ENCODE measurements around the gene SMCO3. TPM values are rescaled to one million over a fixed set of nuclear protein-coding genes. Genes with fewer than 3 reads are reported as not detected.

Gene SMCO3
- total RNA-seq, 2 donors from 2014 or later, result 0.57 to 1.4 TPM

DNA sequence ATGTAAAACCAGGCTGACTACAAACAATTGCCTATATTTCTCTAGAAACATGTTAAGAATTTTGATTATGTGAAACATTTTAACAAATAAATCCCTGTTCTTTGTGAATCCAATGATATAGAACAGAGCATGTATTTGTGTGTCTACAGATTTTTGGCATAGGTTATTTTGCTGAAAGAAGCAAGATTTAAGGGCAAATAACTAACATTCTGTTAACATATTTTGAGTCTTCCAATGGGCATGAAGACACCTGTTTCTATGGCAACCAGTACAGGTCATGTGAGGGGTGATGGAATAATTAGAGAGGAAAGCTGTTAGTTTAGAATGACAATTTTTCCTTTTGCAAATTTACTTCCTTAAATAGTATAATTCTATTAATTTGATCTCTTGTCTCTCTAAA lies 20.5 kb upstream of the SMCO3 start:
- intact Hi-C loops (cut with DNase I), result no loop called here

GRCh38 chr12:14833952-14834351 lies 20.0 kb upstream of the SMCO3 start:
- no peak for DNase-seq (ENCODE audit: low spot score)
- intact Hi-C loops (cut with DNase I), result no loop called here

More for the DNA sequence above, 20.5 kb upstream of the SMCO3 start:
- DNase-seq (ENCODE audit: low spot score), result no peak

DNA sequence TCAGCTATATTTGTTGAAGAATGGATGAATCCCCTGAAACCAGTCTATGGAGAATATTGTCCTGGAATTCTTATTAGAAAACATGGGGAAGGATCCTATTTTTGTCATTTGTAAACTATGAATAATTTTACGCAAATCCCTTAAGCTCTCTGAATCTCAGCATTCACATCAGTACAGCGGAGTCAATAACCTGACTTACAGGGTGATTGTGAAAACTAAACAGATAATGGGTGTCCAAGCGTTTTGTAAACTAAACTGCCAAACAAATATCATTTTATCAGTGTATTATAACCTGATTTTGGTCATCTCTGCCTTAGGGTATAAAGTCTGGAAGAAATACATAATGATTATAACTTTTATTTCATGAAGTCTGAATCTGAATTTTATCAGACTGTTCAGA lies 19.4 kb upstream of the SMCO3 start:
- intact Hi-C loops (cut with DNase I), result no loop called here
- no peak for DNase-seq (ENCODE audit: low spot score)

GRCh38 chr12:14828892-14829291 lies 14.9 kb upstream of the SMCO3 start:
- DNase-seq (ENCODE audit: low spot score), result no peak
- intact Hi-C loops (cut with DNase I), result no loop called here

- no peak for DNase-seq (ENCODE audit: low spot score)
- intact Hi-C loops (cut with DNase I), result no loop called here
Observed at GRCh38 chr12:14827043-14827442, 13.1 kb upstream of the SMCO3 start.

DNA sequence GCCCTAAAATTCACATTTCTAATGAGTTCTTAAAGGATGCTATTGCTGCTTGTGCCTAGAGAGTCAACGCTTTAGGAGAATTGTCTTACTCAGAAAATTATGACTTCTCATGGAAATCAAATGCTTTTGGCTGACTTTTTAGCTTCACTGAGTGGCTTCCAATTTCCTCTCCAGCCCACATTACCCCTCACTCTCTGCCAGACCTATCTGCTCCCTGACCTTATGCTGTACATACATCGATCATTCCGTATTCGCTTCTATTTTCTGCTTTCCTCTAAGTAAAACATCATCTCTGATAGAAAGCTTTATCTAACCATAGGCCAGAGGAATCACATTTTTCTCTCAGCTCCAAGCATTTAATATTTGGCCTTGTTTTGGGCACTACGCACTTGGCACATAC lies 12.5 kb upstream of the SMCO3 start:
- intact Hi-C loops (cut with DNase I), result no loop called here
- no peak for DNase-seq (ENCODE audit: low spot score)

GRCh38 chr12:14825256-14825655 lies 11.3 kb upstream of the SMCO3 start:
- intact Hi-C loops (cut with DNase I), result no loop called here
- DNase-seq (ENCODE audit: low spot score), result no peak

DNA sequence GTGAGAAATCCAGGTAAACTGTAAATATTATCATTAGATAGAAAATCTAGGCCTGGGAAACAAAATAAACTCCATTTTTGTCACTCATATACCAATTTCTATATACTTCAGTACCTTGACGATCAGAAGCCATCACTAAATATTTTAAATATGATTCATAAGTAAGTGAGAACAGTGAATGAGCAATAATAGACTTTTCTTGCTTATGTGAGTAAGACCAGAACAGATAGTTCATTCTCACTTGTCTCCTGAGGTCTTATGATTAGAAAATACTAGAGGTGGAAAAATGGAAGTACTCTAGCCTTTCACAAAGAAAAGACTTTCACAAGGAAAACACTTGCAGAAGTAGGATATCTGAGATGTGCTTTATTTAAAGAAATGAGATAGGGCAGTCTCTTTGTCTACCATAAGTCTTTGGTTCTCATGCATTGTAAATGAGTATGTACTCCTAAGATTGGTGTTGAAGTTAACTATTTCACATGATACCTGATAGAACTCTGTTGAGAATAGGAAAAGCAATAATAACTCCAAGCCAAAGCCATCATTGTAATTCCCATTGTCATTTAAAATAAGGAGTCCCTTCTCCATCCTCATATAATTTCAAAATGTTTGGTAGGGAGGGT lies 10.1 kb upstream of the SMCO3 start:
- no peak for DNase-seq (ENCODE audit: low spot score)
- intact Hi-C loops (cut with DNase I), result no loop called here

DNA sequence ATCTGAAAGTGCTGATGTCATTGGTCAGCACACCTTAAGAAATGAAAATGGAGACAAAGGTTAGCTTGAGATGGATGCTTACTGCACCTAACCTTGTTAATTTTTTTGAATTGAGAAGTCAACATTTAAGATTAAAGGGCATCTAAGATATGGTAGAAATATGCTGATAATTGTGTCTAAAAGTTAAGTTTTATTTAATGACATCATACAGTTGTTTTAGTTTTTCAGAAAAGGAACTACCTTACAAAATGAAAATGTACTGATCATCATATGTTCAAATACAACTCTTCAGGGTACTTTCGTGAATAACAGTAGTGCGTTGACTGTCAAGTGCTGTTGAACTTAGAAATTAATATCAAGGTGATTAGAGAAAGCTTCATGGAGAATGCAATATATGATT lies 2.5 kb downstream of the SMCO3 start:
- DNase-seq (ENCODE audit: low spot score), result no peak

GRCh38 chr12:14810953-14811483 lies 3.0 kb downstream of the SMCO3 start:
- intact Hi-C loops (cut with DNase I), result no loop called here
- DNase-seq (ENCODE audit: low spot score), result no peak

More for the DNA sequence above, 2.5 kb downstream of the SMCO3 start:
- intact Hi-C loops (cut with DNase I), result no loop called here

DNA sequence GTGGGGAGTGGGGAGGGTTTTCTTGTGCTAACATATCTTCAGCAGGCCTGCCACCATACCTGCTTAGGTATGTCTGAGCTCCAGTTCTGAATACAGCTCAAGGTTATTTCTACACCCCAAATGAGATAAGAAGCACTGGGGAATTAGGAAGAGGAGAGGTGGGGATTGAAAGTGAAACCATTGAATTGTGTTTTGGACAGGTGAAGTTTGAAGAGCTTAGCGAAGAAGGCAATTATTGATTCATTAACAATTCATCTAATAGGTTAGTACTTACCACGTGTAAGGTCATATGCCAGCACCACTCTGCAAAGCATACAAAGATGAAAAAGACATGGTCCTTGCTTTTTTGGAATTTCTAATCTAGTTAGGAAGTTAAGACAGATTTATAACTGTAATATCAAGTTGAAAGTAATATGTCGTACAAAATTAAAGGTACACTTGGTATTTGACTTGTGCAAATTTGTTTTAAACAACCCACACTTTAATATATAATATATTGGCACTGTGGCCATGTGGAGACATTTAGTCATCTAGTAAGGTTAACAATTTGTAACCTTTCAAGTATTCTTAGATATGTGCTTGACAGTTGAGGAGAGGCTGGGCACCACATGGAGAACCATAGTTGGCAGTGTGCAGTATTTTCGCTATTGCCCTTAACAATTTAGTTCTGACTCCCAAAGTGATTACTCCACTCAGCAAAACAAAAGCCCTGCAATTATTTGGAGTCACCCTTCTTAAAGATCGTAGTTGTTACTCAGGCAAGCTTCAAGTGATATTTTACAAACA lies 3.6 kb downstream of the SMCO3 start:
- DNase-seq (ENCODE audit: low spot score), result no peak
- intact Hi-C loops (cut with DNase I), result no loop called here

DNA sequence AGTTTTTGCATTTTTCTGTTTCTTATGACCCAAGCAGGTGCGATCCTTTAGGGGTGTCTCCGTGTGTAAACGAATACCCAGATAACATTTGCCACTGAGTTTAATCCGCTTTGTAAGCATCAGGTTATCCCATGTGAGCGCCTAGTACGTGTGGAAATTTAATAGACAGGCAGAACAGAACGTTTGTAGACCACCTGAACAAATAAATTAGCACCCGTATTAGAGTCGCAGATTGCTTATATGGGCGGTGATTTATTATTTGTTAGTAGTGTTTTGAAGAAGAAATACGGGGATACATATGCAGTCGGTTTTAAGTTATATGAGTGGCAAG lies 10.2 kb downstream of the SMCO3 start:
- intact Hi-C loops (cut with DNase I), result no loop called here

GRCh38 chr12:14803011-14803829 lies 10.8 kb downstream of the SMCO3 start, which contains the start of the genes C12orf60 and WBP11:
Gene C12orf60 (plus strand): TSS chr12:14803670. CDS start chr12:14822936, 19,266 bp downstream.
Gene WBP11 (minus strand): TSS chr12:14803478. CDS start chr12:14801383, 2,095 bp downstream.
- DNase-seq (ENCODE audit: low spot score), result peak; percentile 96
- intact Hi-C loops (cut with DNase I), result no loop called here

More for the DNA sequence above, 10.2 kb downstream of the SMCO3 start:
- no peak for DNase-seq (ENCODE audit: low spot score)

- intact Hi-C loops (cut with DNase I), result no loop called here
Observed at GRCh38 chr12:14802721-14803010, 11.3 kb downstream of the SMCO3 start.

GRCh38 chr12:14802247-14802646 lies 11.7 kb downstream of the SMCO3 start:
- intact Hi-C loops (cut with DNase I), result no loop called here
- DNase-seq (ENCODE audit: low spot score), result no peak

More at GRCh38 chr12:14802721-14803010, 11.3 kb downstream of the SMCO3 start:
- DNase-seq (ENCODE audit: low spot score), result no peak

DNA sequence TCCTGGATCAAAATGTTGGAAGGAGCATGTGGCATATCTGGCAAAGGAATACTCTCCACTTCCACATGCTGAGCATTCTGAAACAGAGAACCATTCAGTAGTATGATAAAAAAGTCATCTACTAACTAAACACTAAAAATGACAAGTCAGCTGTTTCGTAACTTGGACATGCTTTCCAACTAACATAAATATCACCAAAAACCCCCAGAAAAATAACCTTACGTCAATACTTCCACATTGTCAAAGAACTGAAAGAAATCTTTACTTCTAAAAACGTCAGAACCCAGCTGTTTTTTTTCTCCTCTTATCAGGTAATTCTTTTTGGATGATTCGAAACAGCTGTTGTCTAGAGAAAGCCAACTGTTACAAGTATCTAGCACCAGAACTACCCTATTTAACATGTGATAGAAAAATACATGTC lies 18.9 kb downstream of the SMCO3 start:
- DNase-seq (ENCODE audit: low spot score), result no peak
- intact Hi-C loops (cut with DNase I), result no loop called here

DNA sequence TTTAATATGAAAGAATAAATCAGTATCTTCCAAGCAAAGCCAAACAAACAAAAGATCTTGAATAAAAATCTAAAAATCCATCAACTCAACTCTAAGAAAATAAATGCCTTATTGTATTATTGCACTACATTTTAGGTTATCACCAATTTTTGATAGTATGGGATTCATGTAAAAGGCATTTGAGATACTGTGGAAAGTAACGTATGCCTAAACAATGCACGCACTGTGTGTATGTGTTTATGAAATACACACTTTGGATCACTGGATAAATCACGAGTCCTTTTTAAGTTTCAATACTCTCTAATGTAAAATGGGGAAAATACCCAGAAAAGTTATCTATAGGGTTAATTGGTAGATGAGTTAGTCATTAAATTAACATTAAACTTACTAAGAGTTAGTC lies 28.4 kb downstream of the SMCO3 start:
- no peak for DNase-seq (ENCODE audit: low spot score)
- intact Hi-C loops (cut with DNase I), result no loop called here

- no peak for DNase-seq (ENCODE audit: low spot score)
- intact Hi-C loops (cut with DNase I), result no loop called here
Observed at GRCh38 chr12:14784471-14784870, 29.5 kb downstream of the SMCO3 start.

DNA sequence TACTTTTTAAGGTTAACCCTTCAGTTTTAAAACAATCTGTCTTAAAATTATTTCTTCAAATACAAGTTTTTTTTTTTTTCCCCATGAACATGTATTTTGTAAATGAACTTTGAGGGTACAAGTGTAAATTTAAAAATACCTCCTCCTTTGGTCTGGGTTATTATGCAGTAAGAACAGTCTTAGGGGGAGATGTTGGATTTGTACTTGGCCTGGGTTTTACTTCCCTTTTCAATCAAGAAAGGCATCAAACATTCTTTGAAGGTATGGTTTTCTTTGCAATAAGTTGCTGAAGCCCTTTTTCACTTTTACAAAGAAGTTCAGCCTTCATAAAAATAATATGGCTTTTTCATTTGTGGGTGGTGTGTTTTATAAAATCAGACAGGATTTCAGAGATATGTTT lies 31.2 kb downstream of the SMCO3 start:
- intact Hi-C loops (cut with DNase I), result no loop called here
- DNase-seq (ENCODE audit: low spot score), result no peak

GRCh38 chr12:14781563-14781962 lies 32.4 kb downstream of the SMCO3 start:
- DNase-seq (ENCODE audit: low spot score), result no peak
- intact Hi-C loops (cut with DNase I), result no loop called here

Data from posterior vena cava (tissue), 2 donors.